NCI-H2196 (cell line): Measurements from ENCODE around the gene BCHE.

ENCODE experiments used
- DNase-seq: peaks from one replicate; lab custom pipeline; 2025; ENCODE audit not compliant: unreplicated experiment; lab: John Stamatoyannopoulos, UW

Gene BCHE

GRCh38 chr3:165753560-165753959 is 83.7 kb downstream of the BCHE start:
- no peak for DNase-seq

GRCh38 chr3:165751637-165752036 is 85.6 kb downstream of the BCHE start:
- DNase-seq = no peak

GRCh38 chr3:165749821-165750220 is 87.4 kb downstream of the BCHE start:
- DNase-seq = no peak

GRCh38 chr3:165749241-165749640 is 88.0 kb downstream of the BCHE start:
- no peak for DNase-seq

GRCh38 chr3:165748094-165748493 is 89.1 kb downstream of the BCHE start:
- DNase-seq = no peak

- DNase-seq = no peak
Measured at GRCh38 chr3:165746874-165747273, 90.3 kb downstream of the BCHE start.

GRCh38 chr3:165744025-165744424 is 93.2 kb downstream of the BCHE start:
- DNase-seq = no peak

GRCh38 chr3:165742351-165742750 is 94.9 kb downstream of the BCHE start:
- DNase-seq = no peak

- DNase-seq = no peak
Measured at GRCh38 chr3:165729756-165730155, 107.5 kb downstream of the BCHE start.

- no peak for DNase-seq
Measured at GRCh38 chr3:165728924-165729323, 108.3 kb downstream of the BCHE start.

- DNase-seq = no peak
Measured at GRCh38 chr3:165725296-165725695, 111.9 kb downstream of the BCHE start.
